HFFc6 (cell line): Measurements from ENCODE around the gene SLC25A13. TPM values are rescaled to one million over a fixed set of nuclear protein-coding genes. Genes with fewer than 3 reads are reported as not detected.

Source experiments
- DNase-seq: peaks from one replicate; pipeline ENCODE4 v3.0.0-alpha.2; 2018
- H3K27ac Mint-ChIP-seq: 2 replicates; pipeline ENCODE4 v1.8.0; 2020; ENCODE audit warnings: mild to moderate bottlenecking, mixed read lengths
- H3K27me3 Mint-ChIP-seq: 2 replicates; pipeline ENCODE4 v1.8.0; 2021; ENCODE audit warnings: mild to moderate bottlenecking, moderate library complexity, mixed read lengths; ENCODE audit not compliant: insufficient read depth
- H3K36me3 Mint-ChIP-seq: 2 replicates; pipeline ENCODE4 v1.8.0; 2021; ENCODE audit warnings: low read depth, mixed read lengths
- H3K4me1 Mint-ChIP-seq: 2 replicates; pipeline ENCODE4 v1.8.0; 2020; ENCODE audit warnings: low read depth, mixed read lengths
- H3K4me3 Mint-ChIP-seq: 2 replicates; pipeline ENCODE4 v1.8.0; 2020; ENCODE audit warnings: mild to moderate bottlenecking, moderate library complexity, mixed read lengths
- H3K9me3 Mint-ChIP-seq: 2 replicates; pipeline ENCODE4 v1.8.0; 2020; ENCODE audit warnings: mild to moderate bottlenecking, mixed read lengths
- total RNA-seq, 6 experiments: library from RNA; stranded (reverse); fragmentation: NEBNext Ultra II Directional; extraction: Animal tissue kit (Norgen Biotek cat#: 25700); gene quantifications; 2 replicates in 1 of 6; 3 replicates in 5 of 6; pipeline ENCODE4 v1.2.3, GENCODE V29; 2021
- TF ChIP-seq, protein P1 (sequence below): fragments of 200-600 bp; sonication (generic); IDR thresholded peaks from 2 replicates; pipeline ENCODE4 v1.5.0; 2021; ENCODE audit warnings: antibody characterized with exemption, mild to moderate bottlenecking

The SLC25A13 gene
- total RNA-seq, 6 experiments from 2014 or later: 7.4 to 15.4 (median 12.9) TPM

DNA sequence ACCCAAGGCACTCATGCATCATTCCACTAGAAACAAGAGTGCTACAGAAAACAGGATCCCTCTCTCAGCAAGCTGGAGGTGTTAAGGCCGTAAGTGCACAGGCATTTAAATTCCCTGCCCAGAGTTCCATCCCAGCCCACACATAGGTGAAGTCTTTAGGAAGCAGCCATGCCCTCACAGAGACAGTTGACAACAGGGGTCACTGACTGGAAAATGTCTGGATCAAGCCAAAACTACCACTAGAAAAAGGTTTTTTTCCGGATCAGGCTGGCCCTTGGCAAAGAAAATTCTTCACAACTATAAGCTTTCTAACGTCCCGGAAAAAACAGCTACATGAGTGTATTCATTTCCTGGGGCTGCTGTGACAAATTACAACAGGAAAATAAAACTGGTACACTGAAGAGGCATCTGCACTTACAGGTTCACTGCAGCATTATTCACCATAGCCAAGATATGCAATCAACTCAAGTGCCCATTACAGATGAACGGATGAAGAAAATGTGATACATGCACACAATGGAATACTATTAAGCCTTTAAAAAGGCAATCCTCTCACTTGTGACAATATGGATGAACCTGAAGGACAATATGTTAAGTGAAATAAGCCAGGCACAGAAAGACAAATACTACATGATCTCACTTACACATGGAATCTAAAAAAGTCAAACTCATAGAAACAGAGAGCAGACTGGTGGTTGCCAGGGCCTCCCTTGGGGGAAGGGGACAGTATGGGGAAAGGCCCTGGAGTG, 52.5 kb downstream of the SLC25A13 start:
- H3K27ac Mint-ChIP-seq: no peak overlapping the region
- H3K4me1 Mint-ChIP-seq: no peaks in the 10 kb centered on the region
- H3K4me3 Mint-ChIP-seq: no peak overlapping the region
- no peaks in the 10 kb centered on the region for H3K27me3 Mint-ChIP-seq
- TF ChIP-seq, protein P1, sequence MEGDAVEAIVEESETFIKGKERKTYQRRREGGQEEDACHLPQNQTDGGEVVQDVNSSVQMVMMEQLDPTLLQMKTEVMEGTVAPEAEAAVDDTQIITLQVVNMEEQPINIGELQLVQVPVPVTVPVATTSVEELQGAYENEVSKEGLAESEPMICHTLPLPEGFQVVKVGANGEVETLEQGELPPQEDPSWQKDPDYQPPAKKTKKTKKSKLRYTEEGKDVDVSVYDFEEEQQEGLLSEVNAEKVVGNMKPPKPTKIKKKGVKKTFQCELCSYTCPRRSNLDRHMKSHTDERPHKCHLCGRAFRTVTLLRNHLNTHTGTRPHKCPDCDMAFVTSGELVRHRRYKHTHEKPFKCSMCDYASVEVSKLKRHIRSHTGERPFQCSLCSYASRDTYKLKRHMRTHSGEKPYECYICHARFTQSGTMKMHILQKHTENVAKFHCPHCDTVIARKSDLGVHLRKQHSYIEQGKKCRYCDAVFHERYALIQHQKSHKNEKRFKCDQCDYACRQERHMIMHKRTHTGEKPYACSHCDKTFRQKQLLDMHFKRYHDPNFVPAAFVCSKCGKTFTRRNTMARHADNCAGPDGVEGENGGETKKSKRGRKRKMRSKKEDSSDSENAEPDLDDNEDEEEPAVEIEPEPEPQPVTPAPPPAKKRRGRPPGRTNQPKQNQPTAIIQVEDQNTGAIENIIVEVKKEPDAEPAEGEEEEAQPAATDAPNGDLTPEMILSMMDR: no peak
- H3K36me3 Mint-ChIP-seq: peaks cover 5% of the 10 kb centered on the region; the same call in 1 of the 2 replicates
- H3K9me3 Mint-ChIP-seq: no peaks in the 10 kb centered on the region
- DNase-seq: no peak

DNA sequence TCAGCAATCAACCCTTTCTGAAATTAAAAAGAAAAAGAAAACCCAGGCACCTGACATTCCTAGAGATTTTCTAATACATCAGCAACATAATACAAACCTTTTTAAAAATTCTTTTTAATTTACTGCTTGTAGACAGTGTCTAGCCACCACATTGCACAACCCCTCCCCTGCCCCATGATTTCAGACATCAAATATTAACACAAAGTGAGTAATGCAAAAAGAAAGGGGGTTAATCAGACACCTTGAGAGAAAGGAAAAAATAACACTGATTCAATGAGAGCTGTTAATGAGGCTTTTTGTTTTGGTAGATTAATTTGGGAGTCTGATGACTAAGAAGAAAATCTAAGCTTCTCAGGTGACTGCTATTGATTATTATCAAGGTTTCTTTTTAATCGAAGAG, 55.3 kb downstream of the SLC25A13 start:
- Mint-ChIP-seq H3K27me3 (no peaks in the 10 kb centered on the region), H3K9me3 (no peaks in the 10 kb centered on the region), H3K4me1 (no peaks in the 10 kb centered on the region), H3K27ac (no peak overlapping the region), H3K4me3 (no peak overlapping the region), H3K36me3 (peaks cover 11% of the 10 kb centered on the region)
- no peak for DNase-seq
- TF ChIP-seq, protein P1: no peak

DNA sequence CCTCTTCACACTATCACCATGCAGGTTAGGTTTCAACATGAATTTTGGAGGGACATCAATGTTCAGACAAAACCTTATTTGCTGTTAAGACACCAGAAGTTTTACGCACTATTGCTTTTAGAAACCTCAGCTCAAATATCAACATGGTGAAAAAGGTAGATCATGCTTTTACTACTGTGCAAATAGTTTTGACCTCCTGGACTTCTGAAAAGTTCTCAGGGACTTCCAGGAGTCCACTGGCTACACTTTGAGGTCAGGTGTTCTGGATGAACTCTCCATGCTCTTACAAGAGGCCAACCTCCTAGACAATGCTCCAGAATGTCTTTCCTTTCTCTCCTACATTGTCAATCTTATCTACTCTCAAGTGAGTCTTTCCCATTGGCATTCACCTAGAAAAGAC, 55.9 kb downstream of the SLC25A13 start:
- H3K27ac Mint-ChIP-seq: no peak overlapping the region
- no peak for DNase-seq
- no peaks in the 10 kb centered on the region for H3K4me1 Mint-ChIP-seq
- no peaks in the 10 kb centered on the region for H3K9me3 Mint-ChIP-seq
- H3K36me3 Mint-ChIP-seq: peaks cover 10% of the 10 kb centered on the region
- TF ChIP-seq, protein P1: no peak
- H3K4me3 Mint-ChIP-seq: no peak overlapping the region
- H3K27me3 Mint-ChIP-seq: no peaks in the 10 kb centered on the region

DNA sequence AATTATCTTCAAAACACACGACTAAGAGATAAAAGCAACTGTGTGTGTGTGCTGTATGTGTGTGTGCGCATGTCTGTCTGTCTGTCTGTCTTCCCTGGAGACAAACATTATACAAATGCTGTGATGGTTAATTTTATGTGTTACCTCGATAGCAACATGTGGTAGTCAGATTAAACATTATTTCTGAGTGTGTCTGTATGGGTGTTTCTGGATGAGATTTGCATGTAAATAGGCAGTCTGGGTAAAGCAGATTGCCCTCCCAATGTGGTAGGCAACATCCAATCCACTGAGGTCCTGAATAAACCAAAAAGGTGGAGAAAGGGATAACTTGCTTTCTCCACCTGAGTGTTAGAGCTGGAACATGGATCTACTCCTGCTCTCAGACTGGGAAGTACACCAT, 67.9 kb downstream of the SLC25A13 start:
- peaks cover 6% of the 10 kb centered on the region; the same call in 1 of the 2 replicates for H3K4me1 Mint-ChIP-seq
- no peak overlapping the region for H3K4me3 Mint-ChIP-seq
- H3K27ac Mint-ChIP-seq: no peak overlapping the region
- TF ChIP-seq, protein P1: no peak
- peaks cover 17% of the 10 kb centered on the region for H3K9me3 Mint-ChIP-seq
- DNase-seq: no peak
- peaks cover 31% of the 10 kb centered on the region for H3K36me3 Mint-ChIP-seq
- peaks cover 1% of the 10 kb centered on the region for H3K27me3 Mint-ChIP-seq

DNA sequence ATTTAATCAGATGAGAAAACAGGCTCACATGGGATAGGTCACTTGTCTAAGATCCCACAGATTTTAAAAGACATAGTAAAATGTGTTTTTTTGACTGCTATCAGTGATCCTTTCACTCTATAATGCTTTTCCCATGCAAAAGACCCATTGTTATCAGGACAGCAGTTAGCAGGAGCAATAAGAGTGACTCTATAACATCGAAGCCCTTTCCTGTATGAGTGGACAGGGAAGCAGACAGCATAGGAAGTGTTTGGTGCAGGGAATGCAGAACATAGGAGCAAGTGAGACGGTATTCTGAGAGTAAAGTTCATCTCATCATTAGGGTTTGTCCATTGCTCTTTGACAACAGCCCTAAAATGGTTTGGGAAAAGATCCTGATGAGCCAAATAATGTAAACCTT, 68.5 kb downstream of the SLC25A13 start:
- TF ChIP-seq, protein P1: no peak
- Mint-ChIP-seq H3K27me3 (peaks cover 1% of the 10 kb centered on the region), H3K4me3 (no peak overlapping the region), H3K36me3 (peaks cover 31% of the 10 kb centered on the region), H3K4me1 (peaks cover 6% of the 10 kb centered on the region; the same call in 1 of the 2 replicates), H3K9me3 (peaks cover 17% of the 10 kb centered on the region), H3K27ac (no peak overlapping the region)
- DNase-seq: no peak
